ENCODE results near the gene RIN1.
"Not testable (repeated sequence)": the region's sequence is repeated elsewhere in the genome, so short reads cannot be mapped to it uniquely, and the experiment has no call there.

Gene RIN1

DNA sequence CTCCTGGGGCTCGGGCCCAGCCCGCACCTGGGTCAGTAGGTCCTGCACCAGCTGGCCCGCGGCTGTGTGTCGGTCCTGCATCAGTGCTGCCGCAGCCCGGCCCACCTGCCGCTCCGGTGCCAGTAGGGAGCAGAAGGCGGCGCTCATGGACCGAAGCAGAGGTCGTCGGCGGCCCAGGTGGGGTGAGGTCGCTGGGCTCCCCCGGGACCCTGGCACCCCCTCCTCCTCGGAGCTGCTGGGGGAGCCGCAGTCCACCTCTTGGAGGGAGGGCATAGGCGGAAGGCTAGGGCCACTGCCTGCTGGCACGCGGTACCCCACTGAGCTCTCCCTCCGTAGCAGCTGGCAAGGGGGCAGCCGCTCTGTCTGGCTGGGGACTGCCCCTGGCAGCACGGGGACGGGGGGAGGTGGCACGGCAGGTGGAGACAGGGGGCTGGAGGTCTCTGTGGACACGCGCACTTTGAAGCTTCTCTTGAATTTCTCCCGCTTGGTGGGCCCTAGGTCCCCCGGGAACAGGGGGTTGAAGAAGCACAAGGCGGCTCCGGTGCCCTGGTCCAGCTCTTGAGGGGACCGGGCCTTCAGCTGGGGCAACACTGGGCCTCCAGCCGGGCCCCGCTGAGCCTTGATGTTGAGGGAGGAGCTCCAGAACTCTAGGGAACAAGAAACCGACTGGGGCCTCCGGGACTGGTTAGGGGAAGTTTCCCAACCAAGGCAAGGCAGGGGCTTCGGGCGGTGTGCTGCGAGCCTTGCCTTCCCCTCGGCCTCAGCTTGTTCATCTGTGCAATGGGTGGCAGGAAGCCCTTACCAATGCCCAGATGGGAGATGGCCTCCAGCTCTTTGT lies 1.4 kb downstream of the RIN1 start:
- DNase-seq, result no peak

DNA sequence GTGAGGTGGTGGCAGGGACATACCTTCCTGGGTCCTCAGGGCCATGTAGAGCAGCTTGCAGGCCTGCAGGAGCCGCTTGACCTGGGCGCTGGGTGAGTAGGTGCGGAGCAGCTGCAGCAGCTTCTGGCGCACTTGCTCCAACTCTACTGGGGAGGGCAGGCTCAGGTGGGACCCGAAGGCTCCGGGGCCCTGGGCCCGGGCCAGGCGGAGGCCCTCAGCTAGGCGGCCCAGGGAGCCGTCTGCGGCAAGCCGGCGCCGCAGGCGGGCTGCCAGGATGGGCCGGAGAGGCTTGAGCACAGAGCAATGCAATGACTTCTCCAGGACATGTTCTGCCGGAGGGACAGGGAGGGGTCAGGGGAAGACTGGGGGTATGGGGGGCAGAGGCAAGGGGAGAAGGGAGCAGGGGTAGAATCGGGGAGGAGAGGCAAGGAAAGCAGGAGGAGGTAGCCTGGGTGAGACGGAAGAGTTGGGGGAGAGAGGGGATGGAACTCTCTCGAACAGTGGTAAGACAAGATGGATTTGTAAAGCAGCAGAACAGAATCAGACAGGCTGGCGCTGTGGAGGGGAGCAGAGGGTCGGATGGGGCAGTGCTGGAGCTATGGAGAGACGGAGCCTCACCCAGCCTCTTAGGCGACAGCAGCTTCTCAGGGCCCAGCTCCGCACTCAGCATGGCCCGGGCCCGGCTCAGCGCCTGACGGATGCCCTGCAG lies 2.2 kb downstream of the RIN1 start:
- DNase-seq, result no peak

- no peak for DNase-seq
Measured at GRCh38 chr11:66333220-66333877, 2.9 kb downstream of the RIN1 start.

DNA sequence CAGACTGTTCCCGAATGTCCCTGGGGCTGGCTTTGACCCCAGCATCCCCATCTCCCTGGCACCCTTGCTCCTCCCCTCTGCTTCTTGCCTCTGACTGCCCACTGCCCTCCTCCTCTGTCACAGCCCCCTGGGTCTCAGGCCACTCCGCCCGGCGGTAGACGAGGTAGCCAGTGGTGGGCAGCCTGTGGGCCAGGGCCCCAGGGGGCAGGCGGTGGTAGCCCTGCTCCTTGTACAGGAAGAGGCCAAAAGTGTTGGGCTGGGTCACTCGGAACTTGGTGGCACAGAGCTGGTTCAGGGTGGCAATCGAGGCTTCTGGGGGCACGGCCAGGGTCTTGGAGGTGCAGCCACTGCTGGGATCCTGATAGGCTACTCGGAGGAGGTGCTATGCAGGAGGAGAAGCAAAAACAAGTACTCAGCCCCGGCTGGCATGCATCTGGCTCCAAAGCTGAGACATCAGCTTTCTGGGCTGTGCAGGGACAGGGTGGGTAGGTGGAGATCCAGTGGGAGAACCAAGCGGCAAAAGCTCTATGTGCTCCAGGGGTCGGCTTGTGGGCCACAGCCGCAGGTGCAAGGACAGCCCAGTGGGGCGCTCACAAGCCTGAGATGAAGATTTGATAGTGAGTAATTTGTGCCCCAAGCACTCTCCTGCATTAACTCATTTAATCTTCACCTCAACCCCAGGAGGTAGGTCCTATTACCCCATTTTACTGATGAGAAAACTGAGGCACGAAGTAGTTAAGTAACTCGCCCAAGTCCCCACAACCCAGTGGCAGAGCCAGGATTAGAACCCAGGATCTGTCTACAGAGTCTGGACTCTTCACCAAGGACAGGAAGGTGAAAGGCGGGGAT lies 3.6 kb downstream of the RIN1 start:
- DNase-seq, result no peak

DNA sequence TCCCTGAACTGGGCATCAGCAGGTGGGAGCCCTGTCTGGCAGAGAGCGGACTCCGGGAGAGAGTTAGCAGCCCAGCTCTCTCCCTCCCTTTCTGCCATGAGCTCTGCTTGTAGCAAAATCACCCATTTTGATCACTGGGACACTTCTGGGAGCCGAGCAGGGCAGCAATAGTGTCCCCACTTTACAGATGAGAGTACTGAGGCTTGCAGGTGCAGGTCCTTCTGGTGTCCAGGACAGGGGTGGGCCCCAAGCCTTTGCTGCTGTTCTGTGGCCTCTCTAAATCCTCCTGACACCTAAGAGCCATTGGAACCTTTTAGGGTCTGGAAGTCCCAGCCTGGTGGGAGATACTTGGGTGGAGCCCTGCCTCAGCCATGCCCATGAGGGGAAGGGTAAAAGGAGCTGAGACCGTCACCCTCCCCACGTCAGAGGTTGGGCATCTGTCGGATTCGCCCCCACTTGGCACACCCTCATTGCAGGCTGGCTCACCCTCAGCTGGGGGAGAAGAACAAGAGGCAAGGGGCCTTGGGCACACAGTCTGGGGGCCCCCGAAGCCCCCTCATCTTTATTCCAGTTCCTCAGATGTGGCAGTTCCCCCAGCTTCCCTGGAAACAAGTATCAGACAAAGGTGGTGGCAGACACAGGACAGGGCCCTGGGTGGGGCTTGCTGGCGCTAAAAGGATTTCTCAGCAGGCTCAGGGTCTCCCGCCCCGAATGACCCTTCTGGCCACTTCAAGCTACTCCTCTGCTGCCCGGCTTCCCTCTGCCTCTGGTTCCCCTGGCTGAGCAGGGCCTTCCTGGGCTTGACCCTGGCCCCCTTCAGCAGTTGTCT lies 4.5 kb downstream of the RIN1 start:
- DNase-seq, result no peak

GRCh38 chr11:66330931-66331330 lies 5.3 kb downstream of the RIN1 start:
- no peak for DNase-seq

GRCh38 chr11:66329165-66329673 lies 7.0 kb downstream of the RIN1 start:
- no peak for DNase-seq

GRCh38 chr11:66328302-66329144 lies 7.7 kb downstream of the RIN1 start:
- DNase-seq, result no peak

- no peak for DNase-seq
Measured at GRCh38 chr11:66328031-66328301, 8.3 kb downstream of the RIN1 start.

DNA sequence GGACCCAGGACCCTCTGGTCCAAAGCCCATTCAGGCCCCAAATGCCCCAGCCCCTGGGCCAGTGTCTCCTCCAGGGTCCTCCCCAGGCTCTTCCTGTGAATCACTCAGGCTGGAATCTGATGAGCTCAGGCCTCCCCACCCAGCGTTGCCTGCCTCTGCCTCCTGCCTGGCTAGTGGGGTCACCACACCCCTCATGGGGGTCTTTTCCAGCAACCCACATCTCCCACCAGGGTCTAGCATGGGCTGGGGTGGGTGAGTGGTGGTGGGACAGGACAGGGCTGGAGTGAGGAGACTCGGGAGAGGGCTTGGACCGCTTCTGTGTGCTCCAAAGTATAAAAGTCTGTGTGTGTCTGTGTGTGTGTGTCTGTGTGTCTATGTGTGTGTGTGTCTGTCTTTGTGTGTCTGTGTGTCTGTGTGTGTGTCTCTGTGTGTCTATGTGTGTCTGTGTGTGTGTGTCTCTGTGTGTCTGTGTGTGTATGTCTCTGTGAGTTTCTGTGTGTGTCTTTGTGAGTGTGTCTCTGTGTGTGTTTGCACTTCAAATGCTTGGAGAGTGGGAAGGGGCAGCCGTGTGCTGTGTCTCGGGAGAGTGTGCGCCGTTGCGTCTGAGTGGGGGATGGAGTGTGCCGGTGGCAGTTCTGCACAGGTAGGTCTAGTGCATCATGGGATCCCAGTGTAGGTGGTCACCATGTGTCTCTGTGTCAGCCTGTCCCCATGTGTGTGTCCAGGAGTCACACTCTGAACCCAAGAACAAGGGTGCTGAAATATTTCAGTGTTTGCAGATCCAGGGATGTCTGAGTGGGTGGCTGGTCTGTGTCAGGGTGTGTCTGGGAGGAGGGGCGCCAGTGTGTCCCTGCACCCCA lies 8.8 kb downstream of the RIN1 start:
- DNase-seq, result no peak

DNA sequence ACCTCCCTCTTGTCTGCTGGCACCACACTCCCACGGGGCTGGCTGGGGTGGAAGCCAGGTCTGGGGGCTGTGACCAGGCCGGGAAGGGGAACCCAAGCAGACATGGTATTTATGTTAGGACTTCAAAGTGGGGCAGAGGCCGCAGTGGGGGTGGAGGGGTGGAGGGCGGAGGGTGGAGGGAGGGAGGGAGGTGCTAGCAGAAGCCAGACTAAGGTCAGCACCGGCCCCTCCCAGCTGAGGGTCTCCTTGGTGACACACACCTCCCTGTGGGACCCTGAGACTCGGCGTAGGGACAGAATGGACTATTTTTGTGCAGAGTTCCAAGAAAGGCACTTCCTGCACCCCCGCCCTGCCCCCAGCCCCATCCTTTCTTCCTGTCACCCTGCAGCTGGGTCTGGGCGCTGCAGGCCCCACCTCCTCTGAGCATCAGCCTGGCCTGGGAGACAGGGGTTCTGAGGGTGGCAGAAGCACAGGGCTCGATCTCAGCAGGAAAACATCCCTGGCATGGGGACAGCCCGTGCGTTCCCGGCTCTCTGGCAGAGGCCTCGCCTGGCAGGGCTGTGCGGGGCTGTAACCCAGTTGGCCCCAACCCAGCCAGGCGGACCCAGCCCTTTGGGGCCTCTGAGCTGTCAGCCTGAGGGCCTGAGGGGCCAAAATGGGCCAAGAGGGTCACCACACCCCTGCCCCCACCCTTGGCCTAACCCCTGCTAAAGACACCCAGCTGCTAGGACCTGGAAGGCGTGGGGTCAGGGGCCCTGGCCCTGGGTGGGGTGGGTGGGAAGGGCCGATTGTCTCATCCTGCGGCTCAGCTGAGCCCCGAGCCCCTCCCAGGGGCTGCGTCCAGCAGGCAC lies 9.7 kb downstream of the RIN1 start:
- DNase-seq, result no peak

- no peak for DNase-seq
Measured at GRCh38 chr11:66325263-66325671, 11.0 kb downstream of the RIN1 start.

DNA sequence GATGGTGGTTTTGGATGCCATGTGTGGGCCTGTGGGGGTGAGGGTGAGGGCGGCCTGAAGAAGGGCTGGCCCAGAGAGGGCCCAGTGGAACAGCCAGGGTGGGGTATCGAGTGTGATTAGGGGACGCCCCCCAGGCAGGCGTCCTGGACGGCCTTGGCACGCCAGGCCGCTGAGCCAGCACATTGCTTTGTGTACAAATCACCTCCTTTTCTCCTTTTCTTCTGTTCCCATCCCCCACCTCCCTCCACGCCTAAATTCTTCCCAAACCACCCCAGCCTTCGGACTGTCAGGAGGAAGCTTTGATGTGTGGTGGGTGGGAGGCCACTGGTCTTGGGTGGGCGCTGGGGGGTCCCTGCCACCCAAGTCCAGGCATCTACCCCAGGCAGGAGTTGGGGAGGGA lies 11.6 kb downstream of the RIN1 start:
- no peak for DNase-seq

- DNase-seq, result no peak
Measured at GRCh38 chr11:66323684-66324083, 12.6 kb downstream of the RIN1 start.

GRCh38 chr11:66322732-66323427 lies 13.4 kb downstream of the RIN1 start:
- no peak for DNase-seq

- no peak for DNase-seq
Measured at GRCh38 chr11:66321606-66322005, 14.6 kb downstream of the RIN1 start.

DNA sequence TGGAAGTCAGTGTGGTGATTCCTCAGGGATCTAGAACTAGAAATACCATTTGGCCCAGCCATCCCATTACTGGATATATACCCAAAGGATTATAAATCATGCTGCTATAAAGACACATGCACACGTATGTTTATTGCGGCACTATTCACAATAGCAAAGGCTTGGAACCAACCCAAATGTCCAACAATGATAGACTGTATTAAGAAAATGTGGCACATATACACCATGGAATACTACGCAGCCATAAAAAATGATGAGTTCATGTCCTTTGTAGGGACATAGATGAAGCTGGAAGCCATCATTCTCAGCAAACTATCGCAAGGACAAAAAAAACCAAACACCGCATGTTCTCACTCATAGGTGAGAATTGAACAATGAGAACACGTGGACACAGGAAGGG lies 15.5 kb downstream of the RIN1 start:
- DNase-seq, result not testable (repeated sequence)

DNA sequence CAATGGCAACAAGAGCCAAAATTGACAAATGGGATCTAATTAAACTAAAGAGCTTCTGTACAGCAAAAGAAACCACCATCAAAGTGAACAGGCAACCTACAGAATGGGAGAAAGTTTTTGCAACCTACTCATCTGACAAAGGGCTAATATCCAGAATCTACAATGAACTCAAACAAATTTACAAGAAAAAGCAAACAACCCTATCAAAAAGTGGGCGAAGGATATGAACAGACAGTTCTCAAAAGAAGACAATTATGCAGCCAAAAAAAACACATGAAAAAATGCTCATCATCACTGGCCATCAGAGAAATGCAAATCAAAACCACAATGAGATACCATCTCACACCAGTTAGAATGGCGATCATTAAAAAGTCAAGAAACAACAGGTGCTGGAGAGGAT lies 15.9 kb downstream of the RIN1 start:
- not testable (repeated sequence) for DNase-seq

- no peak for DNase-seq
Measured at GRCh38 chr11:66318600-66318970, 17.6 kb downstream of the RIN1 start.

Measured in NCI-H1048 (cell line).